HG03469 (cell line): ENCODE measurements around the gene RTN4RL2.

Source experiments
- ATAC-seq: cut with Tn5 transposase; IDR thresholded peaks from one replicate; pipeline ENCODE4 v1.9.1; 2021; ENCODE audit warnings: mild to moderate bottlenecking, moderate library complexity, moderate number of reproducible peaks; ENCODE audit not compliant: unreplicated experiment

RTN4RL2 gene

DNA sequence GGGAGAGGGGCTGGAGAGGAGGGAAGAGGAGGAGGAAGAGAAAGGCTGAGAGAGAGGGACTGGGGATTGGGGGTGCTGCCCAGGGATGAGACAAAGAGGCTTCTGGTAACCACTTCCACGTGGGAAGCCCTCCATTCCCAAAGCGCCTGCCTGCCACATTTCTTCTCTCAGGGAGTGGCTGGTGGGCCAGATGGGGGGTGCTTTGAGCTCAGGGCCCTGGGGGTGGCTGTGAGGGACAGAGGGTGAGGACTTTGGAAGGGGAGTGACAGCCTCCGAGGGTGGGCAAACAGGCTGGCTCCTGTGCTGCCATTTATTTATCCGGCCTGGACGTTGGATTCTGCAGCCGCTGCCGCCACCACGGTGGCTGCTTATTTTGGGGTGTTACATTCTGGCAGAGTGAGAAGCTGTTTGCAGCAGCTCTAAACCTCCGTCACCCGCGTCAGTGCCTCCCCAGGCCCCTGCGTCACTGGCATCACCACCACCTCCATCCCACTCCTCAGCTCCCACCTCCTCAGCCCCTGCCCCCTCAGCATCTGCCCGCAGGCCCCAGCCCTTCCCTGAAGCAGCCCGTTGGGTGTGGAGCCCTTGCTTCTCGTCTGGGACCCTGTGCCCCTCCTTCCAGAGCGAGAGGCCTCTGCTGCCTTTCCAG, 1.6 kb downstream of the RTN4RL2 start:
- ATAC-seq, result no peak

DNA sequence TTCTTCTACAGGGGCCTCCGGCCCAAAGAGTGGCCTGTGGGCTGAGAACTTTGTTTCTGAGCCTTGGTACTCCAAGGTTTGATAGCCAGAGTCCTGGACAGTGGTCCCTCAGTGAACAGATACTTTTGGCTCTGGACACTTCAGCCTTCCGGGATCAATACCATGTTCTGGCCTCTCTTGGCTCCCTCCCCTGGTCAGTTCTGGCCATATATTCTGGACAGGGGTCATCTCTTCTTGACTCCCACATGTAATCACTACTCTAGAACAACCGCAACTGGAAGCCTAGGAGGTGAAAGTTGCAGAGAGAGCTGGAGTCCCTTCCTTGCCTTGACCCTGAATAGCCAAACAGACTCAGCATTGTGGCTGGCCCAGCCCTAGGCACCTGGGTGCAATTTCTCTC, 2.3 kb downstream of the RTN4RL2 start:
- no peak for ATAC-seq

DNA sequence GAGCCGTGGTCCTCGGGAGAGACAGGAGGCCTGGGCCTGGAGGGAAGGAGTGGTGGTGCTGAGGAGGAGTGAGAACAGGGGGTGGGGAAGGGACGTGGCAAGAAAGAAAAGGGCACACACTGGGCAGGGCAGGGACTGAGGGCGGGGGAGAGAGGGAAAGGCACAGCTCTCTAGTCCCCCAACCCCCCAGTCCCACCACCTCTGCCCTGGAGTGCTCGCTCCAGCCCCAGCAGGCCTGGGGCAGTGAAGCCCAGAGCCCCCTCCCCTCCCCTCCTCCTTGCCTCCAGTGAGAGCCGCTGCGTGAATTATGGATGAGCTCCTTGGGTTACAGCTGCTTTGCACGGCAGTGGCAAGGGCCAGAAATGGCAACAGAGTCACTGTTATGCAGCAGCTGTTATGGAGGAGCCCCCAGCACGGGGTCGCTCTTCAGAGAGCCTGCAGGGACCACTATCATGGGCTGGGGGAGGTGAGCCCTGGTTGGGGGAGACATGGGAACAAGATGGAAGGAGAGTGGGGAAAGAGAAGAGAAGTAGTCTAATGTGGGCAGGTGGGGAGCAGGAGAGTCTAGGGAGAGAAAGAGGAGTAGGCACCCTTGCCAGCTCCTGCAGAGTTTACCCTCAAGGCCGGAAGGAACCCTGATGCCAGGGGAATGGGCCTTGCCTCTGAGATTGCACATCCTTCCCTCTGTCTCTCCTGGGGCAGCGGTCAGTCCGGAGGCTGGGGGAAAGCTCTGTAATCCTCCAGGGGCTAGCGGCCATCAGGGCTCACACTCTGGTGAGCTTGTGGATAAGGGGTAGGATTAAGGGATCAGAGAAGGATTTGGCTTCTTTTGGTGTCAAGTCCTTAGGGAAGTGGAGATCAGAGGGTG, 3.6 kb downstream of the RTN4RL2 start:
- ATAC-seq, result no peak

- ATAC-seq, result no peak
Observed at GRCh38 chr11:57464539-57465181, 4.3 kb downstream of the RTN4RL2 start.

- no peak for ATAC-seq
Observed at GRCh38 chr11:57466680-57467079, 6.4 kb downstream of the RTN4RL2 start.

DNA sequence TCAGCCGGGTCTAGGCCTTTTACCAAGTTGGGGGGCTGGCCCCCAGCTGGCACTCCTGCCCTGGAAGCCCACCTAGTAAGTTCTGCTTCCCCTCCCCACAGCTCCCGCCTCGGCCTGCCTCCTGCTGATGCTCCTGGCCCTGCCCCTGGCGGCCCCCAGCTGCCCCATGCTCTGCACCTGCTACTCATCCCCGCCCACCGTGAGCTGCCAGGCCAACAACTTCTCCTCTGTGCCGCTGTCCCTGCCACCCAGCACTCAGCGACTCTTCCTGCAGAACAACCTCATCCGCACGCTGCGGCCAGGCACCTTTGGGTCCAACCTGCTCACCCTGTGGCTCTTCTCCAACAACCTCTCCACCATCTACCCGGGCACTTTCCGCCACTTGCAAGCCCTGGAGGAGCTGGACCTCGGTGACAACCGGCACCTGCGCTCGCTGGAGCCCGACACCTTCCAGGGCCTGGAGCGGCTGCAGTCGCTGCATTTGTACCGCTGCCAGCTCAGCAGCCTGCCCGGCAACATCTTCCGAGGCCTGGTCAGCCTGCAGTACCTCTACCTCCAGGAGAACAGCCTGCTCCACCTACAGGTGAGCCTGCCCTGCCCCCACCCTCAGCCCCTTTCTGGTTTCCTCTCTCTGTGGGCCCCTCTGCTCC, 7.3 kb downstream of the RTN4RL2 start:
- ATAC-seq, result no peak

- ATAC-seq, result no peak
Observed at GRCh38 chr11:57468276-57468675, 7.9 kb downstream of the RTN4RL2 start.

GRCh38 chr11:57469268-57469667, 8.9 kb downstream of the RTN4RL2 start:
- ATAC-seq, result no peak

DNA sequence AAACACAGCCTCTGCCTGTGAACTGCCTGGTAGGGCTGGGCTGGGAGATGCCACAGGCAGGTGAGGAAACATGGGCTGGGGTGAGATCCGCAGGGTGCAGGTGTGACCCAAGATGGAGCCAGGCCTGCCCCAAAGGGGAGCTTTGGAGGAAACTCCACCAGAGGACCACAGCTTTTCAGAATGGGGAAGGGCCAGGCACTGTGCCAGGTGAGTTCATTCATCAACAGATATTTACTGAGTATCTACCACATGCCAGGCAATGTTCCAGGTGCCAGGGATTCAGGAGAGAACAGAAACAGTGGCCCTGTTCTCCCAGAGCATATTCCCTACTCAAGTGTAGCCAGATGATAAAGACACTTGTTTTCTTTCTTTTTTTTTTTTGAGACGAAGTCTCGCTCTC, 11.2 kb downstream of the RTN4RL2 start:
- ATAC-seq, result no peak

DNA sequence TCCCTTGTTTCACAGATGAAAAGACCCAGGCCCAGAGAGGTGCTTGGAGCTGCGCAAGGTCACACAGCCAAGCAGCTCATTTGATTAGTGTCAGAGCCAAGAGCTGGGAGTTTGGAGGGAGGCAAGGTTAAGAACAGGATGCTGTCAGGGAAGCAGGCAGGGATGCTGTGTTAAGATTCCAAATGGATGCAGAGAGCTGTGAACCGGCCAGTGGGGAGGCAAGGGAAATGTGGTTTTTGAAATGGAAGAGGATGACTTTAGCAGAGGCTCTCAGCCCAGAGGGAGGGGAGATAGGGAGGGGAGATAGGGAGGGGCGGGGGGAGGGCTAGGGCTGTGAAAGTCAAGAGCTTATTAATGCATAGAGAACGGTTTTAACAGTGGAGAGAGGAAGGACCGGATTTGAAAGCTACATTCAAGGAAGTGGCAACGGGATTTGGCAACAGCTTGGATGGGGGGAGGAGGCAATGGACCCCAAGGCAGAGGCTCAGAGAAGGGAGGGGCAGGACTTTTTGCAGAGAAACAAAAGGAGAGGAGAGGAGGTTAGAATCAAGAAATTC, 13.0 kb downstream of the RTN4RL2 start:
- ATAC-seq, result no peak

- no peak for ATAC-seq
Observed at GRCh38 chr11:57474017-57474802, 13.9 kb downstream of the RTN4RL2 start.

DNA sequence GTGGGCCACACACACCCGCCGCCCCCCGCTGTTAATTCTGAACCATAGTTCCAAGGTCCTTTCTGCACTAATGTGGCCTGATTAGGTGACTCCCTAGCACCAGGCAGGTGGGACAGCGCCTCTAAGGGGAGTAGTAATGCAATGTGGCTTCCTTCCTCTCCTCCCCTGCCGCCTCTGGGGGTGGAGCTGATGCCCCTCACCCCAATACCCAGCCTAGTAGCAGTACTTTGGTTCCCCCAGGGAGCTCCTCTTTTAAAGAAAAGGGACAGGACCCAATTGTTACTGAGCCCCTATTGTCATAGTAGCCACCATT, 14.4 kb downstream of the RTN4RL2 start:
- ATAC-seq, result no peak

DNA sequence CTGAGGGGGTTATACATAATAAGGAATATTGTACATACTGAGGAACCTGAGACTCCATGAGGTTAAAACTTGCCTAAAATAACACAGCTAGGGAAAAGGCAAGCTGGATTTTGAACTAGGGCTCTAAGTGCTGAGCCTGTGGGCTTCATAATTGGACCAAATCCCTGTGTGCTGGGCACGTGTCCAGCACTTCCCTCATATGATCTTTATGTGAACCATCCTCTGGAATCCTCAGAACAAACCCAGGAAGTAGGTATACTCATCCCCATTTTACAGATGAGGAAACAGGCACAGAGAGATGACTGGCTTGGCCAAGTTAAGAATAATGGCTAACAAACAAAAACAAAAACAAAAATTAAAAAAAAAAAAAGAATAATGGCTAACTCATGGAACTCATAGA, 14.9 kb downstream of the RTN4RL2 start:
- ATAC-seq, result no peak

DNA sequence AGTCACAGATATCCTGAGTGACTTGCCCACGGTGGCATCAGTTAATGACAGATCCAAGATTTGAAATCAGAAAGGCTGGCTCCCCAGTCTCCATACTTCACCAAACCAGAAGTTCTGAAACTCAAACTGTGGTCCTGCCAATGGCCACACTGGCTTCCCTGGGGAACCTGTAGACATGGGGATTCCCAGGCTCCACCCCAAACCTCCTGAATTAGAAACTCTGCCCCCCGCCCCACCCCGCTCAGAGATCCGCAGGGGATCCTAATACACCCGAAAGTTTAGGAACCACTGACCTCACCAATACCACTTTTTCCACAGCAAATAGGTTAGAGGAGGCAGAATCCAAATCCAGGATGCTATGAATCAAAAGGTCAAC, 15.3 kb downstream of the RTN4RL2 start:
- ATAC-seq, result no peak

DNA sequence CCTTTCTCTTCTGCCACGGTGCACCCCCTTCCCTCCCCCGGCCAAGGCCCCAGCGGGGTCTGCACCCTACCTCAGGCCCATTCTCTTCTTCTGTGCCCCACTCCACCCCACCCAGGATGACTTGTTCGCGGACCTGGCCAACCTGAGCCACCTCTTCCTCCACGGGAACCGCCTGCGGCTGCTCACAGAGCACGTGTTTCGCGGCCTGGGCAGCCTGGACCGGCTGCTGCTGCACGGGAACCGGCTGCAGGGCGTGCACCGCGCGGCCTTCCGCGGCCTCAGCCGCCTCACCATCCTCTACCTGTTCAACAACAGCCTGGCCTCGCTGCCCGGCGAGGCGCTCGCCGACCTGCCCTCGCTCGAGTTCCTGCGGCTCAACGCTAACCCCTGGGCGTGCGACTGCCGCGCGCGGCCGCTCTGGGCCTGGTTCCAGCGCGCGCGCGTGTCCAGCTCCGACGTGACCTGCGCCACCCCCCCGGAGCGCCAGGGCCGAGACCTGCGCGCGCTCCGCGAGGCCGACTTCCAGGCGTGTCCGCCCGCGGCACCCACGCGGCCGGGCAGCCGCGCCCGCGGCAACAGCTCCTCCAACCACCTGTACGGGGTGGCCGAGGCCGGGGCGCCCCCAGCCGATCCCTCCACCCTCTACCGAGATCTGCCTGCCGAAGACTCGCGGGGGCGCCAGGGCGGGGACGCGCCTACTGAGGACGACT, 15.9 kb downstream of the RTN4RL2 start:
- ATAC-seq, result peak; percentile 23

DNA sequence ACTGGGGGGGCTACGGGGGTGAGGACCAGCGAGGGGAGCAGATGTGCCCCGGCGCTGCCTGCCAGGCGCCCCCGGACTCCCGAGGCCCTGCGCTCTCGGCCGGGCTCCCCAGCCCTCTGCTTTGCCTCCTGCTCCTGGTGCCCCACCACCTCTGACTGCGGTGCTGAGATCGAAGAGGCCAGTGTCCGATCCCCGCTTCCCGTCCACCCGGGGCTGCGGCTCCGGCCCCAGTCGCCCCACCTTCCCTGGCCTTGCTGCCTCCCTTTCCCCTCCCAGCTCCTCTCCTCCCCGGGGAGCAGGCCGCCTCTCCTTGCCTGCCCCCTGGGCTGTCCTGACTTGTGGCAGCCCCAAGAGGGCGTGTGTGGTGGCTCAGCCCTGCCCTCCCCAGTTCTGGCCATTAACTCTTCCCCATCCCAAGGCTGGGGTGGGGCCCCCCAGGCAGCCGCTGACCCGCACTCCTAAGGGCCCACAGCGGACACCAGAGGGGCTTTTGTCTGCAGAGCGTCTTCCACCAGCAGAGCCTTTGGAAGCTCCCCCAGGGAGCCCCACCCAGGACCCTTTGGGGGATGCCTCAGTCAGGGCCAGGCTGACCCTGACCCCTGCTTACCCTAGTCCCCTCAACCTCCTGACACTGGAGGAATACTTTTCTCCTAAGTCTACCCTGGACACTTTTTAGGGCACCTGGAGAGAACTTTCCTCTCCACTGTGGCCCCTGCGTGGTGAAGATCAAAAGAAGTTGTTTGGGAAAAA, 16.6 kb downstream of the RTN4RL2 start:
- peak; percentile 37 for ATAC-seq

- ATAC-seq, result no peak
Observed at GRCh38 chr11:57477507-57478189, 17.3 kb downstream of the RTN4RL2 start.

- ATAC-seq, result no peak
Observed at GRCh38 chr11:57479021-57479663, 18.8 kb downstream of the RTN4RL2 start.
